Measurements from ENCODE around the gene BEND7. TPM values are rescaled to one million over a fixed set of nuclear protein-coding genes. Genes with fewer than 3 reads are reported as not detected.

The BEND7 gene
- polyA plus RNA-seq, 4 donors, result 4.6 to 33.8 (median 21.8) TPM

DNA sequence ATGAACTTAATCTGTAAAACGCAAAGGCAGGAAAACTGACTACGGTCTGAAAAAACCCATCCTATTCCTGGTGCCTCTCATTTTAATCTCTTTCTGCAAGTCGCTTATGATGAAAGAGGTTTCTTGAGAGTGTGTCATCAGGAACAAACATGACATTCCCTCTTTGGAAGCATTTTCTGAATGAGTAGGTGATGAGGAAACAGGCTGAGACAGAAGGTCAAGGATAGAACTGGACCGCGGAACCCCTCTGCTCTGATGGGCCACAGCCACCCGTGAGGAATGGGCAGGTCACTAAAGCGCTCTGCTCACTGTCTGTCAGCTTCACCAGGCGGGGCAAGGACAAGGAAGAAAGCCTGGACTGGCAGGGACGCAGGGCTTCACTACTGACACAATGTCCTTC, 28.6 kb downstream of the BEND7 start:
- no peak for FAIRE-seq
- WGBS, 3 donors, result 92 to 98% (median 93%) methylated on average over 9 of the region's 9 CpGs
- Histone ChIP-seq H3K36me3 (ENCODE audit: control insufficient read depth in 3 of 3, insufficient read depth in 2 of 3, low read depth in 1 of 3, low read length in 3 of 3) (peaks cover 0 to 3% (median 1%) of the 10 kb centered on the region in 3 donors), H3K4me3 (ENCODE audit: low read depth in 1 of 3, low read length in 3 of 3) (no peak overlapping the region), H3K27ac (ENCODE audit: low read depth in 1 of 3, low read length in 2 of 3) (no peak overlapping the region), H3K9me3 (ENCODE audit: control insufficient read depth in 2 of 2, insufficient read depth in 1 of 2, low read depth in 1 of 2, low read length in 1 of 2) (no peaks in the 10 kb centered on the region), H3K27me3 (ENCODE audit: control insufficient read depth in 3 of 3, insufficient read depth in 3 of 3, low read length in 3 of 3) (no peaks in the 10 kb centered on the region), H3K4me1 (ENCODE audit: control insufficient read depth in 3 of 3, insufficient read depth in 2 of 3, low read depth in 1 of 3, low read length in 2 of 3) (no peaks in the 10 kb centered on the region)
- DNase-seq, result no peak

DNA sequence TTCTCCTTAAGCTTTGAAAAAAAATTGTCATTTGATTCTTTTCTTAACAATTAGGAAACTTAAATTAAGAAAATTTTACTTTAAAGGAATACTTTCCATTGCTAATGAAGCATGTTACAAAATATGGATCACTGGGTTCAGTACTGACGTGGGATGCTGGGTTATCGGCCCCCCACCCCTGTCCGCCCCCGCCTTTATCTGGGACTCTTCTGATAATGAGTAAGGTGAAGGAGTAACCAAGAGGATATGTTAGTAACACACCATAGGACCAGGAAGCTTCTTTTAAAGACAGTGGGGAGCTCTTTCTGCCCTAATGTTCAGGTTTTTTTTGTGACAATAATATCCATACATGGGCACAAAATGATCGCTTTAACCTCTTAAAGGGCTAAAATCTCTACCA, 29.7 kb downstream of the BEND7 start:
- Histone ChIP-seq H3K9me3 (ENCODE audit: control insufficient read depth in 2 of 2, insufficient read depth in 1 of 2, low read depth in 1 of 2, low read length in 1 of 2) (no peaks in the 10 kb centered on the region), H3K36me3 (ENCODE audit: control insufficient read depth in 3 of 3, insufficient read depth in 2 of 3, low read depth in 1 of 3, low read length in 3 of 3) (peaks cover 0 to 3% (median 1%) of the 10 kb centered on the region in 3 donors), H3K4me1 (ENCODE audit: control insufficient read depth in 3 of 3, insufficient read depth in 2 of 3, low read depth in 1 of 3, low read length in 2 of 3) (no peaks in the 10 kb centered on the region), H3K27me3 (ENCODE audit: control insufficient read depth in 3 of 3, insufficient read depth in 3 of 3, low read length in 3 of 3) (no peaks in the 10 kb centered on the region), H3K4me3 (ENCODE audit: low read depth in 1 of 3, low read length in 3 of 3) (no peak overlapping the region), H3K27ac (ENCODE audit: low read depth in 1 of 3, low read length in 2 of 3) (no peak overlapping the region)
- 94 to 95% (median 94%) methylated on average over 5 of the region's 5 CpGs for WGBS, 3 donors
- DNase-seq (no peak), FAIRE-seq (no peak)

- H3K4me1 ChIP-seq (ENCODE audit: control insufficient read depth in 3 of 3, insufficient read depth in 2 of 3, low read depth in 1 of 3, low read length in 2 of 3), result no peaks in the 10 kb centered on the region
- no peaks in the 10 kb centered on the region for H3K9me3 ChIP-seq (ENCODE audit: control insufficient read depth in 2 of 2, insufficient read depth in 1 of 2, low read depth in 1 of 2, low read length in 1 of 2)
- no peaks in the 10 kb centered on the region for H3K27me3 ChIP-seq (ENCODE audit: control insufficient read depth in 3 of 3, insufficient read depth in 3 of 3, low read length in 3 of 3)
- no peak overlapping the region for H3K27ac ChIP-seq (ENCODE audit: low read depth in 1 of 3, low read length in 2 of 3)
- peaks cover 0 to 3% (median 1%) of the 10 kb centered on the region in 3 donors for H3K36me3 ChIP-seq (ENCODE audit: control insufficient read depth in 3 of 3, insufficient read depth in 2 of 3, low read depth in 1 of 3, low read length in 3 of 3)
- 90 to 96% (median 91%) methylated on average over 8 of the region's 8 CpGs for WGBS, 3 donors
- DNase-seq (no peak), FAIRE-seq (no peak)
- H3K4me3 ChIP-seq (ENCODE audit: low read depth in 1 of 3, low read length in 3 of 3), result no peak overlapping the region
Measured at GRCh38 chr10:13496931-13497330, 31.9 kb downstream of the BEND7 start.

- 82 to 87% (median 86%) methylated on average over 8 of the region's 8 CpGs for WGBS, 3 donors
- no peaks in the 10 kb centered on the region for H3K4me1 ChIP-seq (ENCODE audit: control insufficient read depth in 3 of 3, insufficient read depth in 2 of 3, low read depth in 1 of 3, low read length in 2 of 3)
- no peak overlapping the region for H3K27ac ChIP-seq (ENCODE audit: low read depth in 1 of 3, low read length in 2 of 3)
- no peak overlapping the region for H3K4me3 ChIP-seq (ENCODE audit: low read depth in 1 of 3, low read length in 3 of 3)
- H3K36me3 ChIP-seq (ENCODE audit: control insufficient read depth in 3 of 3, insufficient read depth in 2 of 3, low read depth in 1 of 3, low read length in 3 of 3), result peaks cover 0 to 3% (median 1%) of the 10 kb centered on the region in 3 donors
- FAIRE-seq (no peak), DNase-seq (no peak)
- H3K27me3 ChIP-seq (ENCODE audit: control insufficient read depth in 3 of 3, insufficient read depth in 3 of 3, low read length in 3 of 3), result no peaks in the 10 kb centered on the region
- H3K9me3 ChIP-seq (ENCODE audit: control insufficient read depth in 2 of 2, insufficient read depth in 1 of 2, low read depth in 1 of 2, low read length in 1 of 2), result no peaks in the 10 kb centered on the region
Measured at GRCh38 chr10:13496164-13496563, 32.6 kb downstream of the BEND7 start.

GRCh38 chr10:13492493-13493180, 36.2 kb downstream of the BEND7 start:
- FAIRE-seq (no peak), DNase-seq (peak; percentile 20 to 85)
- Histone ChIP-seq H3K4me3 (ENCODE audit: low read depth in 1 of 3, low read length in 3 of 3) (peak overlapping the region in 1 of 3 donors; percentile 24), H3K36me3 (ENCODE audit: control insufficient read depth in 3 of 3, insufficient read depth in 2 of 3, low read depth in 1 of 3, low read length in 3 of 3) (peaks cover 0 to 4% (median 2%) of the 10 kb centered on the region in 3 donors), H3K9me3 (ENCODE audit: control insufficient read depth in 2 of 2, insufficient read depth in 1 of 2, low read depth in 1 of 2, low read length in 1 of 2) (no peaks in the 10 kb centered on the region), H3K27ac (ENCODE audit: low read depth in 1 of 3, low read length in 2 of 3) (peak overlapping the region in 2 of 3 donors; percentile 56 to 57), H3K4me1 (ENCODE audit: control insufficient read depth in 3 of 3, insufficient read depth in 2 of 3, low read depth in 1 of 3, low read length in 2 of 3) (no peaks in the 10 kb centered on the region), H3K27me3 (ENCODE audit: control insufficient read depth in 3 of 3, insufficient read depth in 3 of 3, low read length in 3 of 3) (no peaks in the 10 kb centered on the region)
- 18 to 49% (median 24%) methylated on average over 16 of the region's 16 CpGs for WGBS, 3 donors

DNA sequence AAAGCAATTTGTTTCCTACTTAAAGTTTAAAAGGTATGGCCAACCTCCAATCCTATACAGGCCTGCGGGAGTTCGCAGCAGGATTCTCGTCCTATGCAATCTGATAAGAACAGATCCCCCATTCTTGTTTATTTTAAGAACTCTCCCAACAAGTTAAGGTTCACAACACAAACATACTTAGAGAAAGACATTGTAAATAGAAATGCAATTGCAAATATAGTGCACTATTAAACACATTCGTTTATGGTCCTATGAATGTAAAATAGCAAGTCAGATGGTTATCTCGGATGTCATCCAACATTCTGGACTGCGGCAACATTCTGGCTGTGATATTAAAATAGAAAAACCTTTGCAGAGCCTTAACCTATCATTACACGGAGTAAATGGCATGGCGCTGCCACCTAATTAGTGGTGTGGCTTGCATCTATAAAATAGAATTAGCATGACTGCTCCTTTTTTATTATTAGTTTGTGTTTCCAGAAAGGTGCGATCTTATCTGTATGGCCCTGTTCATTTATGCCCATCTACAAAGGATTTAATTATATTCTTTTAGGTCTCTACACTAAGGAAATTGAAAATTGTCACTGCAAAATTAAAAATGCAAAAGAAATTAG, 37.0 kb downstream of the BEND7 start:
- Histone ChIP-seq H3K27me3 (ENCODE audit: control insufficient read depth in 3 of 3, insufficient read depth in 3 of 3, low read length in 3 of 3) (no peaks in the 10 kb centered on the region), H3K36me3 (ENCODE audit: control insufficient read depth in 3 of 3, insufficient read depth in 2 of 3, low read depth in 1 of 3, low read length in 3 of 3) (peaks cover 0 to 4% (median 2%) of the 10 kb centered on the region in 3 donors), H3K4me1 (ENCODE audit: control insufficient read depth in 3 of 3, insufficient read depth in 2 of 3, low read depth in 1 of 3, low read length in 2 of 3) (no peaks in the 10 kb centered on the region), H3K27ac (ENCODE audit: low read depth in 1 of 3, low read length in 2 of 3) (no peak overlapping the region), H3K4me3 (ENCODE audit: low read depth in 1 of 3, low read length in 3 of 3) (no peak overlapping the region), H3K9me3 (ENCODE audit: control insufficient read depth in 2 of 2, insufficient read depth in 1 of 2, low read depth in 1 of 2, low read length in 1 of 2) (no peaks in the 10 kb centered on the region)
- 69 to 79% (median 75%) methylated on average over 9 of the region's 9 CpGs for WGBS, 3 donors
- no peak for FAIRE-seq
- no peak for DNase-seq

DNA sequence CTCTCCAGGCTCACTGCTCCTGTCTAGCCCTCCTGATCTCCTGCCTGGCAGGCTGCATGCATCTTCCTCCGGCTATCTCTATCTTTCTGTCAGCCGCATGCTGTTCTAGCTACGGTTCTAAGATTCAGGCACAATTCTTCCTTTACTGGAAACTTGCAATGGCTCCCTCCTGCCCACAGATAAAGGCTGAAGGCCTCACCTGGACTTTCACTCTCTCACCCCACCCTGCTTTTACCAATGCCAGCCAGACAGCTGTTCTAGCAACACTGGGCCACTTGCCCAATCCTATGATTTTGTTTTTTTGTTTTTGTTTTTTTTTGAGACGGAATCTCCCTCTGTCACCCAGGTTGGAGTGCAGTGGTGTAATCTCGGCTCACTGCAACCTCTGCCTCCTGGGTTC, 38.3 kb downstream of the BEND7 start:
- FAIRE-seq (no peak), DNase-seq (peak in 1 of 2 donors; percentile 60)
- Histone ChIP-seq H3K4me1 (ENCODE audit: control insufficient read depth in 3 of 3, insufficient read depth in 2 of 3, low read depth in 1 of 3, low read length in 2 of 3) (no peaks in the 10 kb centered on the region), H3K4me3 (ENCODE audit: low read depth in 1 of 3, low read length in 3 of 3) (no peak overlapping the region), H3K36me3 (ENCODE audit: control insufficient read depth in 3 of 3, insufficient read depth in 2 of 3, low read depth in 1 of 3, low read length in 3 of 3) (peaks cover 0 to 4% (median 2%) of the 10 kb centered on the region in 3 donors), H3K27me3 (ENCODE audit: control insufficient read depth in 3 of 3, insufficient read depth in 3 of 3, low read length in 3 of 3) (no peaks in the 10 kb centered on the region), H3K9me3 (ENCODE audit: control insufficient read depth in 2 of 2, insufficient read depth in 1 of 2, low read depth in 1 of 2, low read length in 1 of 2) (no peaks in the 10 kb centered on the region), H3K27ac (ENCODE audit: low read depth in 1 of 3, low read length in 2 of 3) (no peak overlapping the region)
- 24 to 68% (median 56%) methylated on average over 5 of the region's 5 CpGs for WGBS, 3 donors

GRCh38 chr10:13489035-13489599, 39.7 kb downstream of the BEND7 start:
- DNase-seq, result no peak
- Histone ChIP-seq H3K27me3 (ENCODE audit: control insufficient read depth in 3 of 3, insufficient read depth in 3 of 3, low read length in 3 of 3) (no peaks in the 10 kb centered on the region), H3K27ac (ENCODE audit: low read depth in 1 of 3, low read length in 2 of 3) (no peak overlapping the region), H3K9me3 (ENCODE audit: control insufficient read depth in 2 of 2, insufficient read depth in 1 of 2, low read depth in 1 of 2, low read length in 1 of 2) (no peaks in the 10 kb centered on the region), H3K4me1 (ENCODE audit: control insufficient read depth in 3 of 3, insufficient read depth in 2 of 3, low read depth in 1 of 3, low read length in 2 of 3) (no peaks in the 10 kb centered on the region), H3K4me3 (ENCODE audit: low read depth in 1 of 3, low read length in 3 of 3) (no peak overlapping the region), H3K36me3 (ENCODE audit: control insufficient read depth in 3 of 3, insufficient read depth in 2 of 3, low read depth in 1 of 3, low read length in 3 of 3) (peaks cover 0 to 6% (median 2%) of the 10 kb centered on the region in 3 donors)
- no peak for FAIRE-seq
- WGBS, 3 donors, result 95 to 97% (median 96%) methylated on average over 7 of the region's 7 CpGs

Measured in small intestine (tissue), 7 donors.